Measurements from ENCODE around the gene TMEM179B.
"Not testable (repeated sequence)": the region's sequence is repeated elsewhere in the genome, so short reads cannot be mapped to it uniquely, and the experiment has no call there.

TMEM179B gene

GRCh38 chr11:62789576-62789975 lies 2.4 kb downstream of the TMEM179B start:
- DNase-seq (ENCODE audit: low read depth in 2 of 2), result no peak

GRCh38 chr11:62791501-62792201 lies 4.4 kb downstream of the TMEM179B start, which contains the start of gene TMEM223:
Gene TMEM223, minus strand, starts transcription at chr11:62792006. Its CDS starts 12 bp downstream, at chr11:62791994.
- DNase-seq (ENCODE audit: low read depth in 2 of 2), result peak; percentile 82 to 83

- no peak for DNase-seq (ENCODE audit: low read depth in 2 of 2)
Measured at GRCh38 chr11:62792202-62792575, 5.0 kb downstream of the TMEM179B start.

- DNase-seq (ENCODE audit: low read depth in 2 of 2), result no peak
Measured at GRCh38 chr11:62794201-62794775, 7.1 kb downstream of the TMEM179B start.

- no peak for DNase-seq (ENCODE audit: low read depth in 2 of 2)
Measured at GRCh38 chr11:62796281-62796680, 9.1 kb downstream of the TMEM179B start.

GRCh38 chr11:62799486-62799885 lies 12.3 kb downstream of the TMEM179B start:
- no peak for DNase-seq (ENCODE audit: low read depth in 2 of 2)

GRCh38 chr11:62801071-62801470 lies 13.9 kb downstream of the TMEM179B start:
- no peak for DNase-seq (ENCODE audit: low read depth in 2 of 2)

GRCh38 chr11:62804310-62805075 lies 17.3 kb downstream of the TMEM179B start:
- no peak for DNase-seq (ENCODE audit: low read depth in 2 of 2)

- DNase-seq (ENCODE audit: low read depth in 2 of 2), result peak; percentile 94 to 96
Measured at GRCh38 chr11:62805076-62805892, 18.1 kb downstream of the TMEM179B start, which contains the start of gene NXF1. Gene NXF1, minus strand, starts transcription at chr11:62805440. Its CDS starts 84 bp downstream, at chr11:62805356.

GRCh38 chr11:62805961-62806441 lies 18.8 kb downstream of the TMEM179B start:
- DNase-seq (ENCODE audit: low read depth in 2 of 2), result no peak

- DNase-seq (ENCODE audit: low read depth in 2 of 2), result no peak
Measured at GRCh38 chr11:62806611-62807121, 19.5 kb downstream of the TMEM179B start.

- no peak for DNase-seq (ENCODE audit: low read depth in 2 of 2)
Measured at GRCh38 chr11:62810748-62811147, 23.5 kb downstream of the TMEM179B start.

- DNase-seq (ENCODE audit: low read depth in 2 of 2), result no peak
Measured at GRCh38 chr11:62811659-62812058, 24.5 kb downstream of the TMEM179B start.

- no peak for DNase-seq (ENCODE audit: low read depth in 2 of 2)
Measured at GRCh38 chr11:62816557-62816956, 29.4 kb downstream of the TMEM179B start.

- DNase-seq (ENCODE audit: low read depth in 2 of 2), result no peak
Measured at GRCh38 chr11:62817129-62817528, 29.9 kb downstream of the TMEM179B start.

GRCh38 chr11:62823677-62824076 lies 36.5 kb downstream of the TMEM179B start:
- DNase-seq (ENCODE audit: low read depth in 2 of 2), result no peak

GRCh38 chr11:62828130-62828529 lies 40.9 kb downstream of the TMEM179B start:
- DNase-seq (ENCODE audit: low read depth in 2 of 2), result not testable (repeated sequence)

GRCh38 chr11:62830904-62831519 lies 43.8 kb downstream of the TMEM179B start:
- DNase-seq (ENCODE audit: low read depth in 2 of 2), result no peak

GRCh38 chr11:62831520-62832335 lies 44.5 kb downstream of the TMEM179B start, which contains the start of gene STX5:
Gene STX5, minus strand, starts transcription at chr11:62832051. Its CDS starts 808 bp downstream, at chr11:62831243.
- peak; percentile 98 to 99 for DNase-seq (ENCODE audit: low read depth in 2 of 2)
